ENCODE results near the gene SETDB2.

Gene SETDB2

DNA sequence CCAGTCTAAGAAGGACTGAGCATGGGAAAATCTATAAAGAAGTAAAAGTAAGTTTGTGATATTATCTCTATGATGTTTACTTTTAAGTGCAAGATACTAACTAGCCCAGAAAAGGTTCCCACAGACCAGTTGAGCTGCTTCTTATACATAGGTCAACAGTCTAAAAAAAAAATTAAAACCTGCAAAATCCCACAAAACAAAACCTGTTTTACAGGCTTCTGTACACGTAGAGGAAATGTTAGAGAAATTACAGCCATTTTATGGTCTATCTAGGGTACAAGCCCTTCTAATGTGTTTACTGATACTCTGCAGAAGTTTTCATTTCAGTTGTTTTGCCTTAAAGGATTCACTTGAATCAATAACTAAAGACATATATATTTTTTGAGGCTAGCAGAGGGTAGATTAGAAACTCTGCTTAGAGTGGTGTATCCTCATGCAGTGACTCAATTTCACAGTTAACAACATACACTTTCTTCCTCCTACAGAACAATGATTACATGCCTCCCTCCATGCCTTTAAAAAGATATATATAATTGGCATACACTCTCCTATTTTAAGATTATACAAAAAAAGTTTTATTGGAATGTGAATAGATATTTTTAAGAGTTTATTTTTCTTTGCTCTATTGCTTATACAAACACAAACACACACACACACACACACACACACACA lies 44.1 kb upstream of the SETDB2 start:
- no peaks in the 10 kb centered on the region for H3K27me3 ChIP-seq (ENCODE audit: control insufficient read depth in 3 of 3, insufficient read depth in 3 of 3, low read depth in 1 of 3, low read length in 3 of 3)
- no peak overlapping the region for H3K23ac ChIP-seq (ENCODE audit: low read depth, low read length, poor library complexity)
- H4K8ac ChIP-seq (ENCODE audit: low read depth, low read length), result no peak overlapping the region
- H3K9ac ChIP-seq (ENCODE audit: low read depth, low read length, poor library complexity), result no peak overlapping the region
- no peak overlapping the region for H3K4ac ChIP-seq (ENCODE audit: low read length)
- no peak overlapping the region for H3K18ac ChIP-seq (ENCODE audit: low read length)
- H3K14ac ChIP-seq (ENCODE audit: low read length), result no peak overlapping the region
- H2AFZ ChIP-seq (ENCODE audit: low read length), result no peak overlapping the region
- H3K9me3 ChIP-seq (replicated peaks in 1 of 2; ENCODE audit: control insufficient read depth in 2 of 2, insufficient read depth in 1 of 2, low read depth in 1 of 2, low read length in 2 of 2), result peaks cover 3 to 4% of the 10 kb centered on the region in 2 donors
- no peak overlapping the region for H2BK15ac ChIP-seq (ENCODE audit: low read length)
- H3K36me3 ChIP-seq (replicated peaks in 1 of 2; ENCODE audit: control insufficient read depth in 2 of 2, insufficient read depth in 2 of 2, low read length in 2 of 2), result no peaks in the 10 kb centered on the region
- no CpG with 5 or more reads among the region's 1 CpG for WGBS, 2 donors (ENCODE audit: extremely low coverage in 2 of 2, insufficient read length in 2 of 2, insufficient replicate concordance in 1 of 2)
- no peaks in the 10 kb centered on the region for H3K79me1 ChIP-seq (ENCODE audit: low read depth, low read length)
- no peak overlapping the region for H3K4me3 ChIP-seq (ENCODE audit: low read length in 2 of 2)
- H2BK5ac ChIP-seq (ENCODE audit: low read length), result no peak overlapping the region
- H3K4me1 ChIP-seq (ENCODE audit: control insufficient read depth in 2 of 2, insufficient read depth in 1 of 2, low read depth in 1 of 2, low read length in 2 of 2), result peaks cover 0 to 4% of the 10 kb centered on the region in 2 donors
- H2BK12ac ChIP-seq (ENCODE audit: low read length), result no peak overlapping the region
- no peak for DNase-seq (ENCODE audit: low spot score)
- H3K27ac ChIP-seq (replicated peaks; ENCODE audit: low read length), result no peak overlapping the region
- H2BK120ac ChIP-seq (ENCODE audit: low read depth, low read length), result no peak overlapping the region
- no peak overlapping the region for H4K91ac ChIP-seq (ENCODE audit: low read depth, low read length, poor library complexity)
- no peak overlapping the region for H3K4me2 ChIP-seq (ENCODE audit: insufficient read depth, low read length, poor library complexity, severe bottlenecking)
- H2AK5ac ChIP-seq (ENCODE audit: low read depth, low read length), result no peak overlapping the region

DNA sequence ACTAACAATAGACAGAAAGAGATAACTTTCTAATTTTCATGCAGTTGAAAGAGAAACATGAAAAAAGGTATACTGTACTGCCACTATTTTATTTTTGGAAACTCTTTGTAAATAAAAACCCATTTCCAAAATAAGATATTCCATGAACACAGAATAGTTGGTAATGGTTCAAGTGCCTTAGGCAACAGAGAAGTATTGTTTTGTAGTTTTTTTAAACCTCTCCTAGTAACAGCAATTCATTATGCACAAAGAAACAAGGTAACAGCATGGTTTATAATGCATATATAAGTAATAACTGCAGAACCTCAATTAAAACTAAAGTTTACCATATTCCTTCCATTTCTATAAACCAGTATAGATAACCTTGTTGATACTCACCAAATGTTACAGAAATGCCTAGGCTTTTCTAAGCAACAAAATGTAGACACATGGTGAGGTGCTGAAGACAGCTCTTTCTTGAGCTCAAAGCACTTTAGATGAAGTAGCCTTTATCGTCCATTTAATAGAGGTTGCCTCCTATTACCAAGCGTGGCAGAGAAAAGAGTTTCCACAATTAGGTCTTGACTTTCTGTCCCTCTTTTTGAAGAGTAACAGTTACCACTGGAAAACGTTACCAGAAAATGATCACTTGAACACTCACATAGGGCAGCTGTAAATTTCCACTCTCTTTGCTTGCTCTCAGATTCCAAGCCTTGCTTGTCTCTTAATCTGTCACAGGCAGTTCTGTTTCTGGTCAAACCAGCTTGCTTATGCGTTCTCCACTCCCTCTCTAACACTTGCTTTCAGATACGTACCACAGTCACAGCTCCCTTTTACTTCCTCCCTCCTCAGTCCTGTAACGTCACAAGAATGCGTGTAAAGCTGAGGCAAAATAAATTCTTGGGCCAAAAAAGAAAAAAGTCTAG lies 43.1 kb upstream of the SETDB2 start:
- Histone ChIP-seq H3K79me1 (ENCODE audit: low read depth, low read length) (no peaks in the 10 kb centered on the region), H2AK5ac (ENCODE audit: low read depth, low read length) (no peak overlapping the region), H3K4ac (ENCODE audit: low read length) (no peak overlapping the region), H3K4me2 (ENCODE audit: insufficient read depth, low read length, poor library complexity, severe bottlenecking) (no peak overlapping the region), H3K4me3 (ENCODE audit: low read length in 2 of 2) (no peak overlapping the region), H3K23ac (ENCODE audit: low read depth, low read length, poor library complexity) (no peak overlapping the region), H3K27me3 (ENCODE audit: control insufficient read depth in 3 of 3, insufficient read depth in 3 of 3, low read depth in 1 of 3, low read length in 3 of 3) (no peaks in the 10 kb centered on the region), H2BK5ac (ENCODE audit: low read length) (no peak overlapping the region), H3K9me3 (replicated peaks in 1 of 2; ENCODE audit: control insufficient read depth in 2 of 2, insufficient read depth in 1 of 2, low read depth in 1 of 2, low read length in 2 of 2) (peaks cover 3 to 4% of the 10 kb centered on the region in 2 donors), H3K36me3 (replicated peaks in 1 of 2; ENCODE audit: control insufficient read depth in 2 of 2, insufficient read depth in 2 of 2, low read length in 2 of 2) (no peaks in the 10 kb centered on the region), H4K8ac (ENCODE audit: low read depth, low read length) (no peak overlapping the region), H2BK15ac (ENCODE audit: low read length) (no peak overlapping the region), H2BK12ac (ENCODE audit: low read length) (no peak overlapping the region), H3K9ac (ENCODE audit: low read depth, low read length, poor library complexity) (no peak overlapping the region), H3K18ac (ENCODE audit: low read length) (no peak overlapping the region), H4K91ac (ENCODE audit: low read depth, low read length, poor library complexity) (no peak overlapping the region), H3K14ac (ENCODE audit: low read length) (no peak overlapping the region), H2AFZ (ENCODE audit: low read length) (peak overlapping the region; percentile 32), H3K4me1 (ENCODE audit: control insufficient read depth in 2 of 2, insufficient read depth in 1 of 2, low read depth in 1 of 2, low read length in 2 of 2) (peaks cover 0 to 4% of the 10 kb centered on the region in 2 donors), H2BK120ac (ENCODE audit: low read depth, low read length) (no peak overlapping the region), H3K27ac (replicated peaks; ENCODE audit: low read length) (no peak overlapping the region)
- DNase-seq (ENCODE audit: low spot score), result peak; percentile 14
- WGBS, 2 donors (ENCODE audit: extremely low coverage in 2 of 2, insufficient read length in 2 of 2, insufficient replicate concordance in 1 of 2), result no CpG with 5 or more reads among the region's 7 CpGs

- Histone ChIP-seq H3K4me2 (ENCODE audit: insufficient read depth, low read length, poor library complexity, severe bottlenecking) (no peak overlapping the region), H3K27ac (replicated peaks; ENCODE audit: low read length) (no peak overlapping the region), H4K8ac (ENCODE audit: low read depth, low read length) (no peak overlapping the region), H2BK12ac (ENCODE audit: low read length) (no peak overlapping the region), H2BK15ac (ENCODE audit: low read length) (no peak overlapping the region), H3K9me3 (replicated peaks in 1 of 2; ENCODE audit: control insufficient read depth in 2 of 2, insufficient read depth in 1 of 2, low read depth in 1 of 2, low read length in 2 of 2) (peaks cover 3 to 4% of the 10 kb centered on the region in 2 donors), H3K36me3 (replicated peaks in 1 of 2; ENCODE audit: control insufficient read depth in 2 of 2, insufficient read depth in 2 of 2, low read length in 2 of 2) (no peaks in the 10 kb centered on the region), H3K23ac (ENCODE audit: low read depth, low read length, poor library complexity) (no peak overlapping the region), H2BK120ac (ENCODE audit: low read depth, low read length) (no peak overlapping the region), H3K79me1 (ENCODE audit: low read depth, low read length) (no peaks in the 10 kb centered on the region), H3K4ac (ENCODE audit: low read length) (no peak overlapping the region), H4K91ac (ENCODE audit: low read depth, low read length, poor library complexity) (no peak overlapping the region), H3K18ac (ENCODE audit: low read length) (no peak overlapping the region), H3K14ac (ENCODE audit: low read length) (no peak overlapping the region), H3K27me3 (ENCODE audit: control insufficient read depth in 3 of 3, insufficient read depth in 3 of 3, low read depth in 1 of 3, low read length in 3 of 3) (no peaks in the 10 kb centered on the region), H2AFZ (ENCODE audit: low read length) (no peak overlapping the region), H3K9ac (ENCODE audit: low read depth, low read length, poor library complexity) (no peak overlapping the region), H3K4me1 (ENCODE audit: control insufficient read depth in 2 of 2, insufficient read depth in 1 of 2, low read depth in 1 of 2, low read length in 2 of 2) (peaks cover 0 to 4% of the 10 kb centered on the region in 2 donors), H2BK5ac (ENCODE audit: low read length) (no peak overlapping the region), H3K4me3 (ENCODE audit: low read length in 2 of 2) (no peak overlapping the region), H2AK5ac (ENCODE audit: low read depth, low read length) (no peak overlapping the region)
- DNase-seq (ENCODE audit: low spot score), result no peak
- WGBS, 2 donors (ENCODE audit: extremely low coverage in 2 of 2, insufficient read length in 2 of 2, insufficient replicate concordance in 1 of 2), result no CpG with 5 or more reads among the region's 7 CpGs
Measured at GRCh38 chr13:49403996-49404702, 39.9 kb upstream of the SETDB2 start.

DNA sequence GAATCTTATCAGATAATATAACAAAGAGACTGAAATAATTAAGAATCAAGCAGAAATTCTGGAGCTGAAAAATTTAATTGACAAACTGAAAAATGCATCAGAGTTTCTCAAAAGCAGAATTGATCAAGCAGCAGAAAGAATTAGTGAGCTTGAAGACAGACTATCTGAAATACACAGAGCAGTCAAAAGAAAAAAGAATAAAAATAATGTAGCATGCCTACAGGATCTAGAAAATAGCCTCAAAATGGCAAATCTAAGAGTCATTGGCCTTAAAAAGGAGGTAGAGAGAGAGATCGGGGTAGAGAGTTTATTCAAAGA lies 39.4 kb upstream of the SETDB2 start:
- H3K36me3 ChIP-seq (replicated peaks in 1 of 2; ENCODE audit: control insufficient read depth in 2 of 2, insufficient read depth in 2 of 2, low read length in 2 of 2), result no peaks in the 10 kb centered on the region
- DNase-seq (ENCODE audit: low spot score), result no peak
- no peak overlapping the region for H2AFZ ChIP-seq (ENCODE audit: low read length)
- H3K4me2 ChIP-seq (ENCODE audit: insufficient read depth, low read length, poor library complexity, severe bottlenecking), result no peak overlapping the region
- no peak overlapping the region for H2BK12ac ChIP-seq (ENCODE audit: low read length)
- H2BK15ac ChIP-seq (ENCODE audit: low read length), result no peak overlapping the region
- H3K4ac ChIP-seq (ENCODE audit: low read length), result no peak overlapping the region
- H2AK5ac ChIP-seq (ENCODE audit: low read depth, low read length), result no peak overlapping the region
- WGBS, 2 donors (ENCODE audit: extremely low coverage in 2 of 2, insufficient read length in 2 of 2, insufficient replicate concordance in 1 of 2), result no CpG with 5 or more reads among the region's 1 CpG
- H4K8ac ChIP-seq (ENCODE audit: low read depth, low read length), result no peak overlapping the region
- H3K79me1 ChIP-seq (ENCODE audit: low read depth, low read length), result no peaks in the 10 kb centered on the region
- no peaks in the 10 kb centered on the region for H3K27me3 ChIP-seq (ENCODE audit: control insufficient read depth in 3 of 3, insufficient read depth in 3 of 3, low read depth in 1 of 3, low read length in 3 of 3)
- H3K27ac ChIP-seq (replicated peaks; ENCODE audit: low read length), result no peak overlapping the region
- peaks cover 0 to 4% of the 10 kb centered on the region in 2 donors for H3K4me1 ChIP-seq (ENCODE audit: control insufficient read depth in 2 of 2, insufficient read depth in 1 of 2, low read depth in 1 of 2, low read length in 2 of 2)
- no peak overlapping the region for H3K14ac ChIP-seq (ENCODE audit: low read length)
- H3K4me3 ChIP-seq (ENCODE audit: low read length in 2 of 2), result no peak overlapping the region
- H3K9me3 ChIP-seq (replicated peaks in 1 of 2; ENCODE audit: control insufficient read depth in 2 of 2, insufficient read depth in 1 of 2, low read depth in 1 of 2, low read length in 2 of 2), result peaks cover 3 to 4% of the 10 kb centered on the region in 2 donors
- no peak overlapping the region for H2BK120ac ChIP-seq (ENCODE audit: low read depth, low read length)
- H4K91ac ChIP-seq (ENCODE audit: low read depth, low read length, poor library complexity), result no peak overlapping the region
- no peak overlapping the region for H2BK5ac ChIP-seq (ENCODE audit: low read length)
- no peak overlapping the region for H3K23ac ChIP-seq (ENCODE audit: low read depth, low read length, poor library complexity)
- H3K18ac ChIP-seq (ENCODE audit: low read length), result no peak overlapping the region
- no peak overlapping the region for H3K9ac ChIP-seq (ENCODE audit: low read depth, low read length, poor library complexity)

Data from neuronal stem cell (in vitro differentiated cells).